ENCODE results near the gene NARS2.

The NARS2 gene

DNA sequence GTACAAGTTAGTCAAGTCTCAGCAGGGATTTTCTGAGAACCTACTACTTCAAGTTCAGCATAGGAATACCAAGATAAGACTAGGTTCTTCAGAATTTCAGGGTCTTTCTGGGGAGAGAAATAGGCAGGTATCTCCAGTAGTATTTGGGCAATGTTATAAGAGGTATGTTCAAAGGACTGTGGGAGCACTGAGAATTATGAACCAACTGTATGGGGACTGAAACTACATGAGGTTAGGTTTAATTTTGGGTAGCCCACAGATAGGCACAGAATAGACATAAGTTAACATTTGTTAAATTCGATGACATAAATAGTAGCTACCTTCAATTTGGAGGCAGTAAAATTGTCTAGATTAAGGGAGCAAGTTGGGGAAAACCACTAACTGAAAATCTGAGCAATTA, 147.8 kb downstream of the NARS2 start:
- Histone ChIP-seq H3K4me1 (ENCODE audit: control insufficient read depth in 1 of 2, insufficient read depth in 1 of 2, low read depth in 1 of 2, low read length in 1 of 2) (peaks cover 83 to 87% of the 10 kb centered on the region in 2 experiments), H3K27me3 (no peaks in the 10 kb centered on the region), H3K9me3 (no peaks in the 10 kb centered on the region), H3K4me3 (ENCODE audit: low read depth in 1 of 2, low read length in 1 of 2) (no peak overlapping the region), H3K27ac (peak overlapping the region; percentile 100), H3K36me3 (no peaks in the 10 kb centered on the region)
- TF ChIP-seq, protein P1, sequence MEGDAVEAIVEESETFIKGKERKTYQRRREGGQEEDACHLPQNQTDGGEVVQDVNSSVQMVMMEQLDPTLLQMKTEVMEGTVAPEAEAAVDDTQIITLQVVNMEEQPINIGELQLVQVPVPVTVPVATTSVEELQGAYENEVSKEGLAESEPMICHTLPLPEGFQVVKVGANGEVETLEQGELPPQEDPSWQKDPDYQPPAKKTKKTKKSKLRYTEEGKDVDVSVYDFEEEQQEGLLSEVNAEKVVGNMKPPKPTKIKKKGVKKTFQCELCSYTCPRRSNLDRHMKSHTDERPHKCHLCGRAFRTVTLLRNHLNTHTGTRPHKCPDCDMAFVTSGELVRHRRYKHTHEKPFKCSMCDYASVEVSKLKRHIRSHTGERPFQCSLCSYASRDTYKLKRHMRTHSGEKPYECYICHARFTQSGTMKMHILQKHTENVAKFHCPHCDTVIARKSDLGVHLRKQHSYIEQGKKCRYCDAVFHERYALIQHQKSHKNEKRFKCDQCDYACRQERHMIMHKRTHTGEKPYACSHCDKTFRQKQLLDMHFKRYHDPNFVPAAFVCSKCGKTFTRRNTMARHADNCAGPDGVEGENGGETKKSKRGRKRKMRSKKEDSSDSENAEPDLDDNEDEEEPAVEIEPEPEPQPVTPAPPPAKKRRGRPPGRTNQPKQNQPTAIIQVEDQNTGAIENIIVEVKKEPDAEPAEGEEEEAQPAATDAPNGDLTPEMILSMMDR (IDR thresholded peaks at IDR 0.05), result no peak

DNA sequence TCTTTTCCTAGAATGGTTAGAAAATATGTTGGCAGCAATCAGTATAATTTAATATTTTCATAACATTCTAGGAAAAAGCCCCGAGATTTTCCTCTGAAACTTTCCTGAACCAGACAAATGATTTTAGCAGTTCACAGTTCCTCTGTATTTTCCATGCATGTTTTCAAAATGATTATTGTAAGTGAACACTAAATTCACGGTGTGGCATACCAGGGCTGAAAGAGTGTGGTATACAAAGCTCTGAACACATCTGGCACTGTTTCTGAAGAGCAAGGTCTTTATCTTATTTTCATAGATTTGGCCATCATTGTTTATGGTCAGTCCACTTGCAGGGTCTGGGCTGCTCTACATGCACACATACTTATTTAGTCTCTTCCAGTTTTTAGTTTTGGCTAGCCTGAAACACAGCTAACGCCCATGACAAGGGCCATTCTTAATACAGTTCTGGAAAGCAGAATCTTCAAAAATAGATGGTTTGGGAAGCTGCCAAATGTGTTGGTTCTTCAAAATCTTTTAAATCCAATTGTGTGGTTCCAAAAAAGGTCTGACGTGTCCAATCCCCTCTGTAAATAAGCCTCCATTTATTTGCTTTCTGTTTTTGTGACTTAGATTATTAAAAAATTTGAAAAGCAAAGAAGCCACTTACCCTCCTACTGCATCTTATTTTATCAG, 149.1 kb downstream of the NARS2 start:
- H3K27ac ChIP-seq, result peak overlapping the region; percentile 100
- no peaks in the 10 kb centered on the region for H3K36me3 ChIP-seq
- peaks cover 93 to 100% of the 10 kb centered on the region in 2 experiments for H3K4me1 ChIP-seq (ENCODE audit: control insufficient read depth in 1 of 2, insufficient read depth in 1 of 2, low read depth in 1 of 2, low read length in 1 of 2)
- H3K9me3 ChIP-seq, result no peaks in the 10 kb centered on the region
- H3K27me3 ChIP-seq, result no peaks in the 10 kb centered on the region
- H3K4me3 ChIP-seq (ENCODE audit: low read depth in 1 of 2, low read length in 1 of 2), result peak overlapping the region; percentile 29 to 53
- TF ChIP-seq, protein P1 (IDR thresholded peaks at IDR 0.05), result no peak

DNA sequence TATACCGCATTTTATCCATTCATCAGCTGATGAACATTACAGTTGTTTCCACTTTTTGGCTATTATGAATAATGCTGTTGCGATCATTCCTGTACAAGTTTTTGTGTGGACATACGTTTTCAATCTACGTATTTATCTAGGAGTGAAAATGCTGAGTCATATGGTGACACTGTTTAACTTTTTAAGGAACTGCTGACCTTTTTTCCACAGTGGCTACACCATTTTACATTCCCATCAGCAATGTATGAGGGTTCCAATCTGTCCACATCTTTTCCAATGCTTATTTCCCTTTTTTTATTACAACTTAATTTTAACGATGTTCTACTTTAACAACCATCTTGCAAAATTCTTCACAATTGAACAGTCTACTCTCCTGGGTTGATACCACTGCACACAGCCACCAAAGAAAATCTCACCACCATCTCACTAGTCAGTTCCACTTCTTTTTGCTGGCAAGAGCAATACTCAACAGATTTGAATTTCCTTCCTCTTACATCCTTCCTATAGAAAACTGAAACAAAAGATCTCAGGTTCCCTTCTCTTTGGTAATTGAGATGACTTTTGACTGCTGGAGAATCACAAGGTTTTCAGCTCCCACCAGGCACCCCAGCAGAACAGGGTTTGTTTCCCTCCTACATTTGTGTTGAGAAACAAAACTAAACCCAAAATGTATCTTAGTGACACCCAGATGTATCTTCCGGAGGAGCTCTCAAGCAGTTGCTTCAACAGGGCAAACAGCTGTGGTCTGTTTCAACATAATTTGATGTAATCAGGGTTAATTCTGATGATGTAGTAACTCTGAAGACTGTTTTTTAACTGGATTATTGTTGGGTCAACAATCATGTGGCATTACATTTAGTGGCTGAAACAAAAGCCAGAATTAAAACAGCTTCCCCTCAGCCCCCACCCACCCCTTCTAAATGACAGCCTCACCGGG, 150.1 kb downstream of the NARS2 start:
- H3K36me3 ChIP-seq, result no peaks in the 10 kb centered on the region
- peak overlapping the region; percentile 29 to 53 for H3K4me3 ChIP-seq (ENCODE audit: low read depth in 1 of 2, low read length in 1 of 2)
- peak overlapping the region; percentile 100 for H3K27ac ChIP-seq

DNA sequence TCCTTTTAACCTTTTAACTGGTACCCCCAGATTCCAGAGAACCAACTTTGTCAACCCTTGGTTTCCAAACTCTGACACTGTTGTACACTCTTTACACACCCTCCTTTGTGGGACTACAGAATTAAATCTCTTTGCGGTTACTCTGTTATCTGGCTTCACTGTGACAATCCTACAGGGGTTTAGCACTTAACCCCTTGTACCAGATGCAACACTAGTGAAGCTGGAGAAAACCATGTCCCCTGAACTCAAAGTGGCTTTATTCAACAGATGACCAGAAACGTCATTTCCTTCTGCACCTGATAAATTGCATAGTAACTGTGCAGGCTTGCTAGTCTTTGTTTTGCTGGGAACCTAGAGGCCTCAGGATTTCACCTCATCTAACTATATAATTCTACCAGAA, 151.4 kb downstream of the NARS2 start:
- Histone ChIP-seq H3K36me3 (no peaks in the 10 kb centered on the region), H3K27me3 (no peaks in the 10 kb centered on the region), H3K9me3 (no peaks in the 10 kb centered on the region), H3K4me3 (ENCODE audit: low read depth in 1 of 2, low read length in 1 of 2) (peak overlapping the region; percentile 3 to 29), H3K4me1 (ENCODE audit: control insufficient read depth in 1 of 2, insufficient read depth in 1 of 2, low read depth in 1 of 2, low read length in 1 of 2) (peaks cover 99 to 100% of the 10 kb centered on the region in 2 experiments), H3K27ac (peak overlapping the region; percentile 100)
- TF ChIP-seq, protein P1 (IDR thresholded peaks at IDR 0.05), result no peak

More for the DNA sequence above, 150.1 kb downstream of the NARS2 start:
- H3K27me3 ChIP-seq, result no peaks in the 10 kb centered on the region
- no peaks in the 10 kb centered on the region for H3K9me3 ChIP-seq
- TF ChIP-seq, protein P1 (IDR thresholded peaks at IDR 0.05), result no peak
- H3K4me1 ChIP-seq (ENCODE audit: control insufficient read depth in 1 of 2, insufficient read depth in 1 of 2, low read depth in 1 of 2, low read length in 1 of 2), result peaks cover 99 to 100% of the 10 kb centered on the region in 2 experiments

DNA sequence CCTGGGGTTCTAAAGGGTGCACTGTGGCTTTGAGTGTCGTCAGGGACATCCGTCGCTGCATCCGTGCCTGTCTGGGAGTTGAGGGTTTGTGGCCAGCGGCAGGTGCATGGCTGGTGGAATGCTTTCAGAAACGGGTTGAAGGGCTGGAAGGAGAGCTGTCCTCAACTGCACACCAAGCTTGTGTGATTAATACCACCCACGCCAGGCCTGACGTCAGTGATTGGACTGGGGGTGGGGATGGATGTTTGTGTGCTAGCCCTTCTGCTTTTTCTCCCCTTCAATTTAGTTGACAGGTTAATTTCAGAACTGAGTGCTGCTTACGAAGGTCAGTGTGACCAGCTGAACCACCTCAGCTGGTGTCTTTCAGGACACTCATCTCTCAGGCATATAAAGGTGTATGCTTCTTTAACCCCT, 153.9 kb downstream of the NARS2 start:
- Histone ChIP-seq H3K9me3 (no peaks in the 10 kb centered on the region), H3K27me3 (no peaks in the 10 kb centered on the region), H3K36me3 (no peaks in the 10 kb centered on the region), H3K27ac (peak overlapping the region; percentile 100), H3K4me1 (ENCODE audit: control insufficient read depth in 1 of 2, insufficient read depth in 1 of 2, low read depth in 1 of 2, low read length in 1 of 2) (peaks cover 82 to 85% of the 10 kb centered on the region in 2 experiments), H3K4me3 (ENCODE audit: low read depth in 1 of 2, low read length in 1 of 2) (peak overlapping the region; percentile 46 to 57)
- TF ChIP-seq, protein P1 (IDR thresholded peaks at IDR 0.05), result no peak
